ENCODE data around the gene PIAS3.

The PIAS3 gene

GRCh38 chr1:145858901-145859490, at the start of gene PIAS3:
PIAS3 (minus strand) TSS chr1:145859081; CDS start chr1:145858990, 91 bp downstream.
- peak; percentile 96 for DNase-seq (ENCODE audit: low spot score)

- no peak for DNase-seq (ENCODE audit: low spot score)
Measured at GRCh38 chr1:145908653-145909052, 49.8 kb upstream of the PIAS3 start.

GRCh38 chr1:145906954-145907753, 48.3 kb upstream of the PIAS3 start:
- no peak for DNase-seq (ENCODE audit: low spot score)

GRCh38 chr1:145901312-145902021, 42.6 kb upstream of the PIAS3 start:
- no peak for DNase-seq (ENCODE audit: low spot score)

GRCh38 chr1:145898756-145899155, 39.9 kb upstream of the PIAS3 start:
- DNase-seq (ENCODE audit: low spot score): no peak

- no peak for DNase-seq (ENCODE audit: low spot score)
Measured at GRCh38 chr1:145897969-145898368, 39.1 kb upstream of the PIAS3 start.

GRCh38 chr1:145895471-145895870, 36.6 kb upstream of the PIAS3 start:
- no peak for DNase-seq (ENCODE audit: low spot score)

GRCh38 chr1:145893306-145894055, 34.6 kb upstream of the PIAS3 start:
- no peak for DNase-seq (ENCODE audit: low spot score)

GRCh38 chr1:145892486-145893087, 33.7 kb upstream of the PIAS3 start:
- DNase-seq (ENCODE audit: low spot score): no peak

- peak; percentile 67 for DNase-seq (ENCODE audit: low spot score)
Measured at GRCh38 chr1:145891587-145892485, 33.0 kb upstream of the PIAS3 start.

GRCh38 chr1:145891143-145891542, 32.3 kb upstream of the PIAS3 start:
- DNase-seq (ENCODE audit: low spot score): no peak

- DNase-seq (ENCODE audit: low spot score): no peak
Measured at GRCh38 chr1:145889722-145890121, 30.8 kb upstream of the PIAS3 start.

- no peak for DNase-seq (ENCODE audit: low spot score)
Measured at GRCh38 chr1:145887631-145888030, 28.8 kb upstream of the PIAS3 start.

- DNase-seq (ENCODE audit: low spot score): no peak
Measured at GRCh38 chr1:145886816-145887215, 27.9 kb upstream of the PIAS3 start.

- no peak for DNase-seq (ENCODE audit: low spot score)
Measured at GRCh38 chr1:145886390-145886789, 27.5 kb upstream of the PIAS3 start.

- DNase-seq (ENCODE audit: low spot score): peak; percentile 96
Measured at GRCh38 chr1:145885738-145886287, 26.9 kb upstream of the PIAS3 start, which contains the start of gene ANKRD35. ANKRD35 (minus strand) TSS chr1:145885866; CDS start chr1:145885758, 108 bp downstream.

- DNase-seq (ENCODE audit: low spot score): no peak
Measured at GRCh38 chr1:145884675-145885074, 25.8 kb upstream of the PIAS3 start.

- no peak for DNase-seq (ENCODE audit: low spot score)
Measured at GRCh38 chr1:145879775-145880174, 20.9 kb upstream of the PIAS3 start.

GRCh38 chr1:145878724-145879123, 19.8 kb upstream of the PIAS3 start:
- no peak for DNase-seq (ENCODE audit: low spot score)

- no peak for DNase-seq (ENCODE audit: low spot score)
Measured at GRCh38 chr1:145877923-145878486, 19.1 kb upstream of the PIAS3 start.
